DND-41 (cell line): Measurements from ENCODE around the gene GPR39.

Experiments
- CTCF ChIP-seq: IDR thresholded peaks from 2 replicates; pipeline ENCODE4 v1.5.1; 2012; ENCODE audit warnings: borderline replicate concordance, low read length, moderate library complexity, mild to moderate bottlenecking; ENCODE audit not compliant: poor library complexity, severe bottlenecking; ENCODE audit errors: extremely low read depth
- EZH2 ChIP-seq: IDR thresholded peaks from 3 replicates; pipeline ENCODE4 v1.6.1; 2012; ENCODE audit warnings: borderline replicate concordance, low read depth, mild to moderate bottlenecking, moderate library complexity, low read length, inconsistent platforms; ENCODE audit not compliant: severe bottlenecking

GRCh38 chr2:132446444-132446843, 29.8 kb downstream of the GPR39 start:
- TF ChIP-seq CTCF (no peak), EZH2 (no peak)
